ENCODE measurements around the gene RPL32.

DNA sequence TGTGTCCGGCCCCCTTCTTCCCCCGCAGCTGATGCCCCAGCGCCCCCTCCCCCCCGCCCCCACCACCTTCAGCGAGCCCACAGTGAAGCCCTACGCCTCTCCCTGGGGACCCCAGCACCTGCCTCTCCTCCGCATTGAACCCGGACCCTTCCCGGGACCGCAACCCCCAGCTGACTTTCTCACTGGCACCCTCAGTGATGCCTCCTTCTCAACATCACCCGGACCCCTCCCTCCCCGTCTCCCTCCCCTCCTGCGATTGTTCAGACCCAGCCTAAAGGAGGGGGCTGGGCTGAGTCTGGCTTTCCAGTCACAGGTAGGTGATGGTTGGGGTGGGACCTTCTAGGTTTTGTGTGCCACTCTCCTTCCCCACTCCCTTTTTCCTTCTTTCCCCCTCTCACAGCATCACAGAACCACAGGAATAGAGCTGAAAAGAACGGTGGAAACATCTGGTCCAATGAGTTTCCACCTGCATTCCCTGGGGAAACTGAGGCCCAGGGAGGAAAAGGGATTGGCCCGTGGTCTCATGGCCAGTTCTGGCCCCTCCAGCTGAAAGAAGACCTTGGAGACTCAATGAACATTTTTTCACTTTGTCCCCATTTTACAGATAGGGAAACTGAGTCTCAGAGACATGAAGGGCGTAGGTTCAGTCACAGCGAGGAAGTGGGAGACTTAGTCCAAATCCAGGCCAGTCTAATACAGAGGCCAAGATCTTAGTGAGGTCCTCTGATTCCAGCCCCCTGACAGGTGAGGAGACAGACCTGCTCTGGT lies 44.1 kb downstream of the RPL32 start:
- TF ChIP-seq POLR2AphosphoS5 (IDR thresholded peaks at IDR 0.05; ENCODE audit: borderline replicate concordance, low read depth, low read length) (no peak), EZH2 (IDR thresholded peaks at IDR 0.05) (no peak), FOXP2 (optimal IDR thresholded peaks at IDR 0.05; ENCODE audit: control extremely low read depth, extremely low read length, insufficient read depth) (no peak)

Measured in SK-N-MC (cell line).